Liver (tissue), 9 donors: ENCODE measurements around the gene PPM1E. TPM values are rescaled to one million over a fixed set of nuclear protein-coding genes. Genes with fewer than 3 reads are reported as not detected.

Source experiments
- DNase-seq: peaks from one replicate; pipeline ENCODE4 v3.0.0-alpha.2; 2017; ENCODE audit warnings: low spot score
- H3K27ac ChIP-seq, 2 donors: one replicate each; pipeline ENCODE4 v1.7.0; 2013; ENCODE audit warnings: inconsistent platforms in 2 of 2, low read length in 2 of 2, control low read depth in 1 of 2, low read depth in 1 of 2, mild to moderate bottlenecking in 1 of 2
- H3K27me3 ChIP-seq, 4 donors: one replicate each; pipeline versions ENCODE4 v1.6.1 to v1.7.0; 2013; ENCODE audit warnings: low read length in 3 of 4, inconsistent platforms in 1 of 4, mild to moderate bottlenecking in 1 of 4, moderate library complexity in 1 of 4; ENCODE audit not compliant: control insufficient read depth in 4 of 4, insufficient read depth in 4 of 4
- H3K36me3 ChIP-seq, 4 donors: one replicate each; pipeline versions ENCODE4 v1.6.1 to v1.7.0; 2013; ENCODE audit warnings: low read length in 3 of 4, mild to moderate bottlenecking in 3 of 4, low read depth in 1 of 4, moderate library complexity in 1 of 4; ENCODE audit not compliant: control insufficient read depth in 4 of 4, insufficient read depth in 3 of 4
- H3K4me1 ChIP-seq, 4 donors: one replicate each; pipeline versions ENCODE4 v1.6.1 to v1.7.0; 2013; ENCODE audit warnings: low read length in 3 of 4, mild to moderate bottlenecking in 3 of 4, moderate library complexity in 1 of 4; ENCODE audit not compliant: control insufficient read depth in 4 of 4, insufficient read depth in 4 of 4
- H3K4me3 ChIP-seq, 3 donors: one replicate each; pipeline versions ENCODE4 v1.6.1 to v1.7.0; 2013; ENCODE audit warnings: low read length in 3 of 3, control low read depth in 1 of 3, low read depth in 1 of 3, mild to moderate bottlenecking in 1 of 3
- H3K9ac ChIP-seq, 2 donors: one replicate each; pipeline ENCODE4 v1.7.0; 2013; ENCODE audit warnings: low read length in 2 of 2, mild to moderate bottlenecking in 2 of 2, moderate library complexity in 2 of 2, control low read depth in 1 of 2, low read depth in 1 of 2
- H3K9me3 ChIP-seq, 4 donors: one replicate each; pipeline versions ENCODE4 v1.6.1 to v1.7.0; 2013; ENCODE audit warnings: low read length in 3 of 4; ENCODE audit not compliant: control insufficient read depth in 4 of 4
- EGR1 ChIP-seq, 2 donors: IDR thresholded peaks; 2 replicates each; pipeline ENCODE4 v1.6.1; 2016 to 2018; ENCODE audit warnings: antibody characterized with exemption in 2 of 2, low read depth in 2 of 2
- FOXA1 ChIP-seq: IDR thresholded peaks from 2 replicates; pipeline ENCODE4 v1.6.1; 2016; ENCODE audit warnings: antibody characterized with exemption
- FOXA2 ChIP-seq: IDR thresholded peaks from 2 replicates; pipeline ENCODE4 v1.6.1; 2016; ENCODE audit warnings: antibody characterized with exemption
- GABPA ChIP-seq, 2 donors: IDR thresholded peaks in 1 of 2; conservative IDR thresholded peaks in 1 of 2; 2 replicates each; pipeline ENCODE4 v1.6.1; 2016; ENCODE audit warnings: antibody characterized with exemption in 2 of 2, mild to moderate bottlenecking in 1 of 2, moderate library complexity in 1 of 2
- HNF4A ChIP-seq, 2 donors: conservative IDR thresholded peaks; 2 replicates each; pipeline ENCODE4 v1.6.1; 2016; ENCODE audit warnings: antibody characterized with exemption in 2 of 2, mild to moderate bottlenecking in 2 of 2
- HNF4G ChIP-seq: IDR thresholded peaks from 2 replicates; pipeline ENCODE4 v1.6.1; 2016; ENCODE audit warnings: antibody characterized with exemption
- JUND ChIP-seq, 2 donors: IDR thresholded peaks; 2 replicates each; pipeline ENCODE4 v1.6.1; 2016; ENCODE audit warnings: antibody characterized with exemption in 2 of 2
- NR2F2 ChIP-seq: IDR thresholded peaks from 2 replicates; pipeline ENCODE4 v1.6.1; 2016; ENCODE audit warnings: antibody characterized with exemption
- RAD21 ChIP-seq, 2 donors: IDR thresholded peaks; 2 replicates each; pipeline ENCODE4 v1.6.1; 2016; ENCODE audit warnings: antibody characterized with exemption in 2 of 2, mild to moderate bottlenecking in 2 of 2
- RXRA ChIP-seq, 2 donors: IDR thresholded peaks; 2 replicates each; pipeline ENCODE4 v1.6.1; 2017 to 2018; ENCODE audit warnings: antibody characterized with exemption in 2 of 2, mild to moderate bottlenecking in 1 of 2
- TAF1 ChIP-seq: conservative IDR thresholded peaks from 2 replicates; pipeline ENCODE4 v1.6.1; 2016; ENCODE audit warnings: antibody characterized with exemption, mild to moderate bottlenecking
- YY1 ChIP-seq: IDR thresholded peaks from 2 replicates; pipeline ENCODE4 v1.6.1; 2016; ENCODE audit warnings: antibody characterized with exemption, mild to moderate bottlenecking
- WGBS: extraction: QIAGEN DNeasy Blood & Tissue Kit; methylation state at CpG from one replicate; pipeline ENCODE4 v1.1.7; 2013; 5-methylcytosine and 5-hydroxymethylcytosine counted together
- polyA plus RNA-seq, 2 donors: library from polyadenylated mRNA; stranded (reverse) in 1 of 2; unstranded in 1 of 2; fragments of 200-250 nt in 1 of 2; fragments of >200 nt in 1 of 2; fragmentation: Nextera tagmentation in 1 of 2; extraction: Ambion mirVana in 1 of 2; gene quantifications; one replicate each; pipeline versions ENCODE4 v1.2.1 to v1.2.3, GENCODE V29; 2013 to 2015
- total RNA-seq, 2 donors: library from RNA; depleted of rRNA; stranded (reverse); fragments of >200 nt; gene quantifications; one replicate each; pipeline ENCODE4 v1.2.3, GENCODE V29; 2014
- TF ChIP-seq, protein P1 (sequence below): IDR thresholded peaks from 2 replicates; pipeline ENCODE4 v1.6.1; 2016; ENCODE audit warnings: antibody characterized with exemption
- TF ChIP-seq, protein P2 (sequence below): IDR thresholded peaks from 2 replicates; pipeline ENCODE4 v1.6.1; 2016; ENCODE audit warnings: antibody characterized with exemption, mild to moderate bottlenecking
- TF ChIP-seq, protein P3 (sequence below): fragments of 150-350 bp; IDR thresholded peaks from 2 replicates; pipeline ENCODE4 v1.5.1; 2017; ENCODE audit warnings: improper control_type of control experiment, low read depth, low read length; ENCODE audit not compliant: missing input control
- TF ChIP-seq, protein P4 (sequence below): IDR thresholded peaks from 2 replicates; pipeline ENCODE4 v1.6.1; 2016; ENCODE audit warnings: antibody characterized with exemption
- donor health status: healthy.
- donor health status: healthy.
- donor health status: healthy.
- donor health status: healthy.
- donor health status: healthy.

The PPM1E gene
- total and polyA plus RNA-seq, 4 donors, result 0.25 to 0.61 (median 0.50) TPM; not detected in 1

DNA sequence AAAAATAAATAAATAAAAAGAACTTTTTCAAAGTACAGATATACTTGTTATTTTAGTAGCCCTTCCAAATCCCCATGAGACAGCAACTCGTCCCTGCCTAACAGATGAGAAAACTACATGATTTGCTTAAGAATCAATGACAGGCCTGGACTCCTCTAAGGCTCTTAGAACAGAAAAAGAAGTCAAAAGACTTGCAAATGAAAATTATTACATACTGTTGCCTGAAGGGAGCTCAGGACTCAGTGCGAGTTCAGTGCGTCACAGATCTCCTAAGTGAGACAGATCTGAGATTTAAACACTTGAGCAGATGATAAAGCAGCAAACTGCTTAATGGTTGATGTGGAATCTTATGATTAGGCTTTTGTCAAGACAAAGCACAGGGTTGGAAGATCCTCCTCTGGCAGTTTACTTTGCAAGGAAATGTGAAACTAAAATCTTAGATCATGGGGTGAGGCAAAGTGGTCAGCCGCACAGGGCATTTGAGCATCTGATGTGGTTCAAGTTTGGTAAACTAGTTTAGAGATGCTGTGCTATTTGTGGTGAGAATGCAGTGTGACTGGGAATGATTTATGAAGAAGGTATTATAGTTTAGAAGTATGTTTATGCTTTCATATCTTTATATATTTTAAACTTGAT lies 212.9 kb downstream of the PPM1E start:
- TF ChIP-seq HNF4A (conservative IDR thresholded peaks at IDR 0.05) (no peak), YY1 (no peak), EGR1 (IDR thresholded peaks at IDR 0.05; ENCODE audit: low read depth in 2 of 2) (no peak)
- no peaks in the 10 kb centered on the region for H3K36me3 ChIP-seq
- no peaks in the 10 kb centered on the region for H3K27me3 ChIP-seq
- WGBS, result 94% methylated on average over 4 of the region's 4 CpGs
- H3K27ac ChIP-seq, result no peak overlapping the region
- H3K9ac ChIP-seq, result no peak overlapping the region
- H3K4me3 ChIP-seq, result no peak overlapping the region
- no peaks in the 10 kb centered on the region for H3K9me3 ChIP-seq
- peaks cover 0 to 7% (median 2%) of the 10 kb centered on the region in 4 donors for H3K4me1 ChIP-seq
- DNase-seq, result no peak

DNA sequence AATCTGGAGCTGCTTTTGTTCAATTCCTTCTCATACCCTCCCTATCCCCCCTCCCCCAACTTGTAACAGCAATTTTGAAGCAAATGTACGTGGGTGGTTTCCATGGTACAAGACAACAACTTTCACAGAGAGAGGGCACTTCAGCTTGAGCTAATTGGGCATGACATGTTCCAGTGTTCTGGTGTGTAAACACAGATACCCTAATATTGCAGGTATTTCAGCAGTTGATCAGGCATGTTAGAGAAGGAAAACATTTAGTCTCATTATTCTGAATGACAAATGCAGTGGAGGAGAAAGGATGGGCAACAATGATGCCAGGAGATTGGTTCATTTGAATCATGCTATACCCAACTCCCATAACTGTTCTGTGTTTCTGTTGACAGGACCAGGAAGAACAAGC lies 213.5 kb downstream of the PPM1E start:
- Histone ChIP-seq H3K27ac (no peak overlapping the region), H3K9ac (no peak overlapping the region), H3K4me1 (peaks cover 0 to 7% (median 2%) of the 10 kb centered on the region in 4 donors), H3K4me3 (no peak overlapping the region), H3K36me3 (no peaks in the 10 kb centered on the region), H3K9me3 (no peaks in the 10 kb centered on the region), H3K27me3 (no peaks in the 10 kb centered on the region)
- no peak for TF ChIP-seq HNF4G
- TF ChIP-seq, protein P1, sequence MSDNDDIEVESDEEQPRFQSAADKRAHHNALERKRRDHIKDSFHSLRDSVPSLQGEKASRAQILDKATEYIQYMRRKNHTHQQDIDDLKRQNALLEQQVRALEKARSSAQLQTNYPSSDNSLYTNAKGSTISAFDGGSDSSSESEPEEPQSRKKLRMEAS, result no peak
- no peak for TF ChIP-seq HNF4A (conservative IDR thresholded peaks at IDR 0.05)
- TF ChIP-seq, protein P2, sequence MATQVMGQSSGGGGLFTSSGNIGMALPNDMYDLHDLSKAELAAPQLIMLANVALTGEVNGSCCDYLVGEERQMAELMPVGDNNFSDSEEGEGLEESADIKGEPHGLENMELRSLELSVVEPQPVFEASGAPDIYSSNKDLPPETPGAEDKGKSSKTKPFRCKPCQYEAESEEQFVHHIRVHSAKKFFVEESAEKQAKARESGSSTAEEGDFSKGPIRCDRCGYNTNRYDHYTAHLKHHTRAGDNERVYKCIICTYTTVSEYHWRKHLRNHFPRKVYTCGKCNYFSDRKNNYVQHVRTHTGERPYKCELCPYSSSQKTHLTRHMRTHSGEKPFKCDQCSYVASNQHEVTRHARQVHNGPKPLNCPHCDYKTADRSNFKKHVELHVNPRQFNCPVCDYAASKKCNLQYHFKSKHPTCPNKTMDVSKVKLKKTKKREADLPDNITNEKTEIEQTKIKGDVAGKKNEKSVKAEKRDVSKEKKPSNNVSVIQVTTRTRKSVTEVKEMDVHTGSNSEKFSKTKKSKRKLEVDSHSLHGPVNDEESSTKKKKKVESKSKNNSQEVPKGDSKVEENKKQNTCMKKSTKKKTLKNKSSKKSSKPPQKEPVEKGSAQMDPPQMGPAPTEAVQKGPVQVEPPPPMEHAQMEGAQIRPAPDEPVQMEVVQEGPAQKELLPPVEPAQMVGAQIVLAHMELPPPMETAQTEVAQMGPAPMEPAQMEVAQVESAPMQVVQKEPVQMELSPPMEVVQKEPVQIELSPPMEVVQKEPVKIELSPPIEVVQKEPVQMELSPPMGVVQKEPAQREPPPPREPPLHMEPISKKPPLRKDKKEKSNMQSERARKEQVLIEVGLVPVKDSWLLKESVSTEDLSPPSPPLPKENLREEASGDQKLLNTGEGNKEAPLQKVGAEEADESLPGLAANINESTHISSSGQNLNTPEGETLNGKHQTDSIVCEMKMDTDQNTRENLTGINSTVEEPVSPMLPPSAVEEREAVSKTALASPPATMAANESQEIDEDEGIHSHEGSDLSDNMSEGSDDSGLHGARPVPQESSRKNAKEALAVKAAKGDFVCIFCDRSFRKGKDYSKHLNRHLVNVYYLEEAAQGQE, result no peak
- TF ChIP-seq TAF1, result no peak
- TF ChIP-seq NR2F2, result no peak
- TF ChIP-seq, protein P3, sequence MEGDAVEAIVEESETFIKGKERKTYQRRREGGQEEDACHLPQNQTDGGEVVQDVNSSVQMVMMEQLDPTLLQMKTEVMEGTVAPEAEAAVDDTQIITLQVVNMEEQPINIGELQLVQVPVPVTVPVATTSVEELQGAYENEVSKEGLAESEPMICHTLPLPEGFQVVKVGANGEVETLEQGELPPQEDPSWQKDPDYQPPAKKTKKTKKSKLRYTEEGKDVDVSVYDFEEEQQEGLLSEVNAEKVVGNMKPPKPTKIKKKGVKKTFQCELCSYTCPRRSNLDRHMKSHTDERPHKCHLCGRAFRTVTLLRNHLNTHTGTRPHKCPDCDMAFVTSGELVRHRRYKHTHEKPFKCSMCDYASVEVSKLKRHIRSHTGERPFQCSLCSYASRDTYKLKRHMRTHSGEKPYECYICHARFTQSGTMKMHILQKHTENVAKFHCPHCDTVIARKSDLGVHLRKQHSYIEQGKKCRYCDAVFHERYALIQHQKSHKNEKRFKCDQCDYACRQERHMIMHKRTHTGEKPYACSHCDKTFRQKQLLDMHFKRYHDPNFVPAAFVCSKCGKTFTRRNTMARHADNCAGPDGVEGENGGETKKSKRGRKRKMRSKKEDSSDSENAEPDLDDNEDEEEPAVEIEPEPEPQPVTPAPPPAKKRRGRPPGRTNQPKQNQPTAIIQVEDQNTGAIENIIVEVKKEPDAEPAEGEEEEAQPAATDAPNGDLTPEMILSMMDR, result no peak
- TF ChIP-seq RXRA (IDR thresholded peaks at IDR 0.05), result no peak
- TF ChIP-seq EGR1 (IDR thresholded peaks at IDR 0.05; ENCODE audit: low read depth in 2 of 2), result no peak
- no peak for TF ChIP-seq FOXA2
- TF ChIP-seq RAD21 (IDR thresholded peaks at IDR 0.05), result no peak
- 62% methylated on average over 1 of the region's 1 CpG for WGBS
- DNase-seq, result no peak

DNA sequence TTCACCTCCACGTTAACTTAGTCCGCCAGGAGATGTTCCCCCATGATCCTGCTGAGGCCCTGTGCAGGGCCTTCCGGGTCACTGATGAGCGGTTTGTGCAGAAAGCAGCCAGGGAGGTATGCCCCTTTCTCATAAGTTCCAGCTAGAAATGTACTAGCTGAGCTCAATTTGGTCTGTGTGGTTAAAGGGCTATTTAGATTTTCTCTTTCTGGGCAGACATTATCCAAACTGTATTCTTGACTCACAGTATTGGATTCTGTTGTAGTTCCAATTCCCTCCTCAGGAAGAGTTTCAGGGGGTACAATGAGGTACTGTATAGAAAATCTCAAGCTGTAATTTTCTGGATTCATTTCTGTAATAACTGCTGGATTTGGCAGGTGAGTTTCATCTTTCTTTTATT lies 214.0 kb downstream of the PPM1E start:
- WGBS, result 97% methylated on average over 4 of the region's 4 CpGs
- no peaks in the 10 kb centered on the region for H3K36me3 ChIP-seq
- DNase-seq, result no peak
- H3K4me3 ChIP-seq, result no peak overlapping the region
- H3K27ac ChIP-seq, result no peak overlapping the region
- H3K4me1 ChIP-seq, result peaks cover 0 to 7% (median 2%) of the 10 kb centered on the region in 4 donors
- H3K9ac ChIP-seq, result no peak overlapping the region
- H3K27me3 ChIP-seq, result no peaks in the 10 kb centered on the region
- no peaks in the 10 kb centered on the region for H3K9me3 ChIP-seq
- no peak for TF ChIP-seq GABPA (IDR thresholded peaks at IDR 0.05 in 1 of 2, conservative IDR thresholded peaks at IDR 0.05 in 1 of 2)
- TF ChIP-seq, protein P1, result no peak
- no peak for TF ChIP-seq EGR1 (IDR thresholded peaks at IDR 0.05; ENCODE audit: low read depth in 2 of 2)
- TF ChIP-seq, protein P4, sequence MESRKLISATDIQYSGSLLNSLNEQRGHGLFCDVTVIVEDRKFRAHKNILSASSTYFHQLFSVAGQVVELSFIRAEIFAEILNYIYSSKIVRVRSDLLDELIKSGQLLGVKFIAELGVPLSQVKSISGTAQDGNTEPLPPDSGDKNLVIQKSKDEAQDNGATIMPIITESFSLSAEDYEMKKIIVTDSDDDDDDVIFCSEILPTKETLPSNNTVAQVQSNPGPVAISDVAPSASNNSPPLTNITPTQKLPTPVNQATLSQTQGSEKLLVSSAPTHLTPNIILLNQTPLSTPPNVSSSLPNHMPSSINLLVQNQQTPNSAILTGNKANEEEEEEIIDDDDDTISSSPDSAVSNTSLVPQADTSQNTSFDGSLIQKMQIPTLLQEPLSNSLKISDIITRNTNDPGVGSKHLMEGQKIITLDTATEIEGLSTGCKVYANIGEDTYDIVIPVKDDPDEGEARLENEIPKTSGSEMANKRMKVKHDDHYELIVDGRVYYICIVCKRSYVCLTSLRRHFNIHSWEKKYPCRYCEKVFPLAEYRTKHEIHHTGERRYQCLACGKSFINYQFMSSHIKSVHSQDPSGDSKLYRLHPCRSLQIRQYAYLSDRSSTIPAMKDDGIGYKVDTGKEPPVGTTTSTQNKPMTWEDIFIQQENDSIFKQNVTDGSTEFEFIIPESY, result no peak
- TF ChIP-seq, protein P2, result no peak
- no peak for TF ChIP-seq FOXA1
- no peak for TF ChIP-seq JUND (IDR thresholded peaks at IDR 0.05)
- no peak for TF ChIP-seq HNF4A (conservative IDR thresholded peaks at IDR 0.05)
- TF ChIP-seq RXRA (IDR thresholded peaks at IDR 0.05), result no peak
- no peak for TF ChIP-seq NR2F2
